ENCODE results near the gene BCORL1. TPM values are rescaled to one million over a fixed set of nuclear protein-coding genes. Genes with fewer than 3 reads are reported as not detected.

BCORL1 gene
- total RNA-seq, 2 experiments from 2014 or later: 9.2 to 10.5 TPM

Other genes with a start within 250 kb of the BCORL1 start
- under 1 TPM; 0.80 to 0.93 TPM for gene XPNPEP2, start 243.7 kb upstream of the BCORL1 start, total RNA-seq
- gene SASH3, start 202.7 kb upstream of the BCORL1 start, total RNA-seq: 100 to 1,000 TPM; 126 to 133 TPM
- gene ZDHHC9, start 138.7 kb upstream of the BCORL1 start, total RNA-seq: 10 to 100 TPM in 1 of 2 experiments, 1 to 10 TPM in 1; 9.0 to 11.0 TPM
- gene UTP14A, start 76.5 kb upstream of the BCORL1 start, total RNA-seq: 10 to 100 TPM; 29.9 to 31.7 TPM
- gene ELF4, start 127.9 kb downstream of the BCORL1 start, total RNA-seq: 10 to 100 TPM; 28.0 to 28.2 TPM
- gene AIFM1, start 183.2 kb downstream of the BCORL1 start, total RNA-seq: 10 to 100 TPM; 60.9 to 61.2 TPM
- gene RAB33A, start 189.3 kb downstream of the BCORL1 start, total RNA-seq: 10 to 100 TPM; 29.6 to 30.1 TPM

Measured in activated CD4-positive, alpha-beta memory T cell treated with anti-CD3 and anti-CD28 coated beads for 36 hours (primary cell).